Tibial nerve (tissue), 3 donors: ENCODE data around the gene GRK2.

Experiments used
- CTCF ChIP-seq, 5 experiments: fragments of 200-600 bp in 3 of 5; fragments of 450-650 bp in 2 of 5; sonication (generic) in 3 of 5; IDR thresholded peaks; one replicate each; pipeline ENCODE4 v1.5.1; 2016 to 2019; ENCODE audit warnings: antibody characterized with exemption in 5 of 5, mild to moderate bottlenecking in 3 of 5, moderate library complexity in 2 of 5
- POLR2A ChIP-seq, 2 donors: fragments of 450-650 bp; IDR thresholded peaks; one replicate each; pipeline ENCODE4 v1.6.1; 2017; ENCODE audit warnings: antibody characterized with exemption in 2 of 2, mild to moderate bottlenecking in 2 of 2, moderate library complexity in 2 of 2

DNA sequence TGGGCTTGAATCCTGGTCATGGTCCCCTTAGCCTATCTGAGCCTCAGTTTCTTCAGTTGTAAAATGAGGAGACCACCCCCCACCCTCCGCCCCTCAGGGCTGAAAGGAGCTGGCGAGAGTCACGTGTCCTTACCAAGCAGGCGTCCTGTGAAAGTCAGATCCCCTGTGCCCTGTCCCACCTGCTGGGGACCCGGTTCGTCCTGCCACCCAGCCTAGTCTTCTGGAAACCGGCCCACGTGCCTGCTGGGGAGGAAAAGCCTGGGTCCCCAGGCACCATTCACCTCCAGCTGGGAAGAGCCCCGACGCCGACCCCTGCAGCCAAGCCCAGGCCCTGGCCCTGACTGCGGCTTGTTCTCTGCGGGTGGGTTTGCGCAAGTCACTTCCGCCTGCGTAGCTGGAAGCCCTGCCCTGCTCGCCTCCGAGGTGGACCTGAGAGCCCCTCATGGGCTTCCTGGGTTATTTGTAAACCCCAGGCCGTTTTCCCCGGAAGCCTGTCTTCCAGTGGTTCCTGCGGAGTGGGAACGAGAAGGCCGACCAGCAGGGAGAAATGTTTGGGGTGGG lies 36.4 kb downstream of the GRK2 start:
- TF ChIP-seq CTCF (IDR thresholded peaks at IDR 0.05) (no peak), POLR2A (IDR thresholded peaks at IDR 0.05) (no peak)
